DND-41 (cell line): ENCODE measurements around the gene HRG.

Experiments used
- ATAC-seq: fragments of 200-7000 bp; cut with Tn5 transposase; 3 replicates; pipeline ENCODE4 v1.9.1; 2021; ENCODE audit warnings: low read depth; ENCODE audit not compliant: insufficient read depth
- DNase-seq: peaks from one replicate; pipeline ENCODE4 v3.0.0-alpha.2; 2020
- H2AFZ ChIP-seq: 2 replicates; pipeline ENCODE4 v1.6.0; 2012; ENCODE audit warnings: low read depth, low read length
- H3K27ac ChIP-seq: 2 replicates; pipeline ENCODE4 v1.5.1; 2012; ENCODE audit warnings: low read length, inconsistent platforms
- H3K27me3 ChIP-seq: fragments of 200-600 bp; sonication (generic); 2 replicates; pipeline ENCODE4 v1.6.0; 2012; ENCODE audit warnings: low read length, mild to moderate bottlenecking, inconsistent platforms; ENCODE audit not compliant: insufficient read depth, poor library complexity
- H3K36me3 ChIP-seq: 2 replicates; pipeline ENCODE4 v1.5.1; 2012; ENCODE audit warnings: low read length, inconsistent platforms; ENCODE audit not compliant: insufficient read depth
- H3K4me1 ChIP-seq: 2 replicates; pipeline ENCODE4 v1.5.1; 2012; ENCODE audit warnings: mild to moderate bottlenecking, low read length; ENCODE audit not compliant: insufficient read depth
- H3K4me2 ChIP-seq: 2 replicates; pipeline ENCODE4 v1.6.0; 2012; ENCODE audit warnings: mild to moderate bottlenecking, moderate library complexity, low read length, inconsistent platforms; ENCODE audit not compliant: insufficient read depth
- H3K4me3 ChIP-seq, 2 experiments: fragments of 200-600 bp in 1 of 2; shearing (Covaris generic) in 1 of 2; 2 replicates each; pipeline ENCODE4 v1.5.1; 2012 to 2016; ENCODE audit warnings: inconsistent platforms in 2 of 2, low read length in 2 of 2, mild to moderate bottlenecking in 2 of 2, low read depth in 1 of 2, moderate library complexity in 1 of 2
- H3K79me2 ChIP-seq: 2 replicates; pipeline ENCODE4 v1.6.0; 2012; ENCODE audit warnings: low read length, inconsistent platforms; ENCODE audit not compliant: insufficient read depth
- H3K9ac ChIP-seq: 2 replicates; pipeline ENCODE4 v1.6.0; 2012; ENCODE audit warnings: low read depth, mild to moderate bottlenecking, inconsistent platforms, low read length, moderate library complexity
- H3K9me3 ChIP-seq: 2 replicates; pipeline ENCODE4 v1.5.1; 2012; ENCODE audit warnings: low read length, moderate library complexity, mild to moderate bottlenecking, inconsistent platforms; ENCODE audit not compliant: insufficient read depth, severe bottlenecking
- H4K20me1 ChIP-seq: 2 replicates; pipeline ENCODE4 v1.6.0; 2012; ENCODE audit warnings: low read length; ENCODE audit not compliant: insufficient read depth
- EZH2 ChIP-seq: IDR thresholded peaks from 3 replicates; pipeline ENCODE4 v1.6.1; 2012; ENCODE audit warnings: borderline replicate concordance, low read depth, mild to moderate bottlenecking, moderate library complexity, low read length, inconsistent platforms; ENCODE audit not compliant: severe bottlenecking
- TF ChIP-seq, protein P1 (sequence below): IDR thresholded peaks from 2 replicates; pipeline ENCODE4 v1.5.1; 2012; ENCODE audit warnings: borderline replicate concordance, low read length, moderate library complexity, mild to moderate bottlenecking; ENCODE audit not compliant: poor library complexity, severe bottlenecking; ENCODE audit errors: extremely low read depth

Gene HRG

GRCh38 chr3:186646841-186647240 is 19.0 kb upstream of the HRG start:
- Histone ChIP-seq H3K4me1 (no peaks in the 10 kb centered on the region), H4K20me1 (no peaks in the 10 kb centered on the region), H3K27me3 (peaks cover 20% of the 10 kb centered on the region), H3K79me2 (no peaks in the 10 kb centered on the region), H2AFZ (no peak overlapping the region), H3K9ac (no peak overlapping the region), H3K27ac (no peak overlapping the region), H3K9me3 (no peaks in the 10 kb centered on the region), H3K4me2 (no peak overlapping the region), H3K4me3 (no peak overlapping the region), H3K36me3 (no peaks in the 10 kb centered on the region)
- no peak for TF ChIP-seq EZH2
- TF ChIP-seq, protein P1, sequence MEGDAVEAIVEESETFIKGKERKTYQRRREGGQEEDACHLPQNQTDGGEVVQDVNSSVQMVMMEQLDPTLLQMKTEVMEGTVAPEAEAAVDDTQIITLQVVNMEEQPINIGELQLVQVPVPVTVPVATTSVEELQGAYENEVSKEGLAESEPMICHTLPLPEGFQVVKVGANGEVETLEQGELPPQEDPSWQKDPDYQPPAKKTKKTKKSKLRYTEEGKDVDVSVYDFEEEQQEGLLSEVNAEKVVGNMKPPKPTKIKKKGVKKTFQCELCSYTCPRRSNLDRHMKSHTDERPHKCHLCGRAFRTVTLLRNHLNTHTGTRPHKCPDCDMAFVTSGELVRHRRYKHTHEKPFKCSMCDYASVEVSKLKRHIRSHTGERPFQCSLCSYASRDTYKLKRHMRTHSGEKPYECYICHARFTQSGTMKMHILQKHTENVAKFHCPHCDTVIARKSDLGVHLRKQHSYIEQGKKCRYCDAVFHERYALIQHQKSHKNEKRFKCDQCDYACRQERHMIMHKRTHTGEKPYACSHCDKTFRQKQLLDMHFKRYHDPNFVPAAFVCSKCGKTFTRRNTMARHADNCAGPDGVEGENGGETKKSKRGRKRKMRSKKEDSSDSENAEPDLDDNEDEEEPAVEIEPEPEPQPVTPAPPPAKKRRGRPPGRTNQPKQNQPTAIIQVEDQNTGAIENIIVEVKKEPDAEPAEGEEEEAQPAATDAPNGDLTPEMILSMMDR, result no peak
- ATAC-seq (no peak), DNase-seq (no peak)

DNA sequence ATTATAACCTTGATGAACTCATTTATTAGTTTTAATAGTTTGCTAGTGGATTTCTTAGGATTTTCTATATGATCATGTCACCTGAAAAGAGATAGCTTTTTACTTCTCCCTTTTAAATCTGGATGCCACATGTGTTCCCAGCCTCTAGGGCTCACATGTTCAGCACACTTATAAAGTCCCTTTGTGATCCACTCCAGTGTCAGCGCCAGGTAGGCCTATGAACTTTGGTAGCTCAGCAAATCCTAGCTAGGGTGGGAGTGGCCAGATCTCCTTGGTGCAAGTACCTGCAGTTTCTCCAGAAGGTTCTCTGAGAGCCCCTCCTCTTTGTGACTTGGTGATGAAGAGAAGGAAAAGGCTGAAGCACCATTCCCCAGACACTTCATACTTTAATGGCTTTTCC is 17.0 kb upstream of the HRG start:
- ATAC-seq, result no peak
- Histone ChIP-seq H2AFZ (no peak overlapping the region), H3K79me2 (no peaks in the 10 kb centered on the region), H4K20me1 (no peaks in the 10 kb centered on the region), H3K4me1 (no peaks in the 10 kb centered on the region), H3K36me3 (no peaks in the 10 kb centered on the region), H3K9me3 (no peaks in the 10 kb centered on the region), H3K4me2 (no peak overlapping the region), H3K27me3 (peaks cover 10% of the 10 kb centered on the region), H3K4me3 (no peak overlapping the region), H3K9ac (no peak overlapping the region), H3K27ac (no peak overlapping the region)
- DNase-seq, result no peak
- TF ChIP-seq, protein P1, result no peak
- no peak for TF ChIP-seq EZH2

GRCh38 chr3:186651678-186652215 is 14.1 kb upstream of the HRG start:
- Histone ChIP-seq H3K4me1 (no peaks in the 10 kb centered on the region), H3K27ac (no peak overlapping the region), H2AFZ (no peak overlapping the region), H3K36me3 (no peaks in the 10 kb centered on the region), H3K9ac (no peak overlapping the region), H3K79me2 (no peaks in the 10 kb centered on the region), H3K4me3 (no peak overlapping the region), H3K4me2 (no peak overlapping the region), H4K20me1 (no peaks in the 10 kb centered on the region), H3K27me3 (no peaks in the 10 kb centered on the region), H3K9me3 (no peaks in the 10 kb centered on the region)
- TF ChIP-seq, protein P1, result no peak
- no peak for TF ChIP-seq EZH2
- DNase-seq (no peak), ATAC-seq (no peak)

DNA sequence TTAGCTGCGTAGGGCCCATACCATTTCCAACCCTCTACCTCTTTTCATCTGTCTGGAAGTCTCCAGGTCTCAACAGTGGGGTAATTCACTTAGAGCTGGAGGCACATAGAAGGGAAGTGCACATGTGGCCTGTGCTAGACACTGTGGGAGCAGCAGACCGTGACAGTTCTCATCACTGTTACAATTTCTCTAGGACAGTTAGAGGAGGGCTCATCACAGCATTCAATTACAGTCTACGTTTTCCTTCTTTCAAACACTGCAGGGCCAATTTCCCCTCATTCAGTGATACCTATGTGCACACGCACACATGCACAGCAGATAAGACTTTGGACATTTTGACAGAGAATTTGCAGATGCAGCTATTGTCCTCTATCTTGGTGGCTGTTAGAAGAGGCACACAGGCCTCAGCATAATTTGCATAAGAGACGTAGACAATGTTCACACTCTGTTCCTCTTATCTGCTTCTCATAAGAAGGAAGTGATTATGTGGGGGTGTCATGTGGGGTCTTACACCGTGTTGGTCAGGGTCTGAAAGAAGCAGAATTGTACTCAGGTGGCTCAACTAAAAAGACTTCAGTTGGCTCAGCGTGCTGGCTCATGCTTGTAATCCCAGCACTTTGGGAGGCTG is 12.6 kb upstream of the HRG start:
- H3K9me3 ChIP-seq, result no peaks in the 10 kb centered on the region
- TF ChIP-seq EZH2, result no peak
- TF ChIP-seq, protein P1, result no peak
- DNase-seq, result no peak
- no peak overlapping the region for H3K4me3 ChIP-seq
- no peaks in the 10 kb centered on the region for H4K20me1 ChIP-seq
- H2AFZ ChIP-seq, result no peak overlapping the region
- no peak overlapping the region for H3K4me2 ChIP-seq
- H3K9ac ChIP-seq, result no peak overlapping the region
- no peaks in the 10 kb centered on the region for H3K4me1 ChIP-seq
- no peaks in the 10 kb centered on the region for H3K79me2 ChIP-seq
- H3K36me3 ChIP-seq, result no peaks in the 10 kb centered on the region
- ATAC-seq, result no peak
- H3K27me3 ChIP-seq, result no peaks in the 10 kb centered on the region
- H3K27ac ChIP-seq, result no peak overlapping the region
